Gastroesophageal sphincter (tissue), 4 donors: Measurements from ENCODE around the gene SEMA3C. TPM values are rescaled to one million over a fixed set of nuclear protein-coding genes. Genes with fewer than 3 reads are reported as not detected.
"Not testable (repeated sequence)": the region's sequence is repeated elsewhere in the genome, so short reads cannot be mapped to it uniquely, and the experiment has no call there.

Source experiments
- ATAC-seq: fragments of 150-250 bp; one replicate; pipeline ENCODE4 v1.9.1; 2016; ENCODE audit warnings: mild to moderate bottlenecking, moderate library complexity
- H3K27ac ChIP-seq, 4 donors: fragments of 200-600 bp; sonication (generic) in 3 of 4; 1 replicate in 3 of 4; 2 replicates in 1 of 4; pipeline ENCODE4 v1.5.1; 2016 to 2019
- H3K27me3 ChIP-seq: fragments of 200-600 bp; sonication (generic); one replicate; pipeline ENCODE4 v1.5.1; 2019
- H3K36me3 ChIP-seq, 2 donors: fragments of 200-600 bp; sonication (generic); one replicate each; pipeline ENCODE4 v1.5.1; 2019; ENCODE audit warnings: control low read depth in 1 of 2
- H3K4me1 ChIP-seq, 3 donors: fragments of 200-600 bp; sonication (generic); 1 replicate in 2 of 3; 2 replicates in 1 of 3; pipeline ENCODE4 v1.5.1; 2016 to 2019; ENCODE audit warnings: control low read depth in 2 of 3
- H3K4me3 ChIP-seq, 2 donors: fragments of 200-600 bp; sonication (generic); one replicate each; pipeline ENCODE4 v1.5.1; 2019; ENCODE audit warnings: mild to moderate bottlenecking in 1 of 2, moderate library complexity in 1 of 2
- H3K9me3 ChIP-seq, 3 donors: fragments of 200-600 bp; sonication (generic); one replicate each; pipeline ENCODE4 v1.5.1; 2017 to 2019; ENCODE audit warnings: control low read depth in 2 of 3
- CTCF ChIP-seq, 4 experiments: fragments of 200-600 bp in 2 of 4; fragments of 450-650 bp in 2 of 4; sonication (generic) in 1 of 4; IDR thresholded peaks; one replicate each; pipeline ENCODE4 v1.5.1; 2017 to 2019; ENCODE audit warnings: antibody characterized with exemption in 4 of 4, mild to moderate bottlenecking in 2 of 4, moderate library complexity in 2 of 4
- EP300 ChIP-seq: sonication (generic); formaldehyde crosslinking; IDR thresholded peaks from one replicate; pipeline ENCODE4 v1.6.1; 2017; ENCODE audit warnings: antibody characterized with exemption, mild to moderate bottlenecking
- POLR2A ChIP-seq, 2 donors: fragments of 450-650 bp; IDR thresholded peaks; one replicate each; pipeline ENCODE4 v1.6.1; 2017; ENCODE audit warnings: antibody characterized with exemption in 2 of 2, mild to moderate bottlenecking in 2 of 2, moderate library complexity in 1 of 2
- POLR2AphosphoS5 ChIP-seq: sonication (generic); formaldehyde crosslinking; IDR thresholded peaks from one replicate; pipeline ENCODE4 v1.6.1; 2017; ENCODE audit warnings: antibody characterized with exemption
- WGBS, 2 donors: methylation state at CpG; one replicate each; pipeline ENCODE4 v1.1.5; 2018; ENCODE audit warnings: low coverage in 1 of 2; 5-methylcytosine and 5-hydroxymethylcytosine counted together
- total RNA-seq, 4 donors: library from RNA; depleted of rRNA; stranded (reverse); fragments of >200 nt; gene quantifications; one replicate each; pipeline ENCODE4 v1.1.0, GENCODE V29; 2016

SEMA3C gene
- total RNA-seq, 4 donors from 2014 or later, result 115 to 189 (median 160) TPM

- Histone ChIP-seq H3K9me3 (no peaks in the 10 kb centered on the region), H3K27me3 (no peaks in the 10 kb centered on the region), H3K36me3 (no peaks in the 10 kb centered on the region), H3K27ac (no peak overlapping the region), H3K4me1 (no peaks in the 10 kb centered on the region), H3K4me3 (no peak overlapping the region)
- WGBS, 2 donors, result 68 to 83% methylated on average over 2 to 3 of the region's 3 CpGs
- TF ChIP-seq EP300, result no peak
- no peak for TF ChIP-seq CTCF (IDR thresholded peaks at IDR 0.05)
- no peak for TF ChIP-seq POLR2AphosphoS5
- ATAC-seq, result no peak
Measured at GRCh38 chr7:80929619-80930018, 10.8 kb upstream of the SEMA3C start.

GRCh38 chr7:80926955-80927354, 8.1 kb upstream of the SEMA3C start:
- not testable (repeated sequence) for H3K4me1 ChIP-seq, H3K27ac ChIP-seq, ATAC-seq, H3K4me3 ChIP-seq, H3K27me3 ChIP-seq, H3K36me3 ChIP-seq, H3K9me3 ChIP-seq
- 93 to 100% methylated on average over 3 to 5 of the region's 6 CpGs for WGBS, 2 donors

- Histone ChIP-seq H3K9me3 (no peaks in the 10 kb centered on the region), H3K27me3 (no peaks in the 10 kb centered on the region), H3K4me3 (no peak overlapping the region), H3K27ac (no peak overlapping the region), H3K36me3 (no peaks in the 10 kb centered on the region), H3K4me1 (peaks cover 0 to 11% (median 0%) of the 10 kb centered on the region in 3 donors)
- 55 to 59% methylated on average over 2 of the region's 2 CpGs for WGBS, 2 donors
- no peak for TF ChIP-seq POLR2A (IDR thresholded peaks at IDR 0.05)
- TF ChIP-seq CTCF (IDR thresholded peaks at IDR 0.05), result no peak
- TF ChIP-seq EP300, result no peak
- TF ChIP-seq POLR2AphosphoS5, result no peak
- ATAC-seq, result no peak
Measured at GRCh38 chr7:80924090-80924489, 5.2 kb upstream of the SEMA3C start.

- no peak overlapping the region for H3K4me3 ChIP-seq
- H3K9me3 ChIP-seq, result no peaks in the 10 kb centered on the region
- 91 to 100% methylated on average over 4 of the region's 4 CpGs for WGBS, 2 donors
- H3K4me1 ChIP-seq, result peaks cover 0 to 13% (median 0%) of the 10 kb centered on the region in 3 donors
- no peak overlapping the region for H3K27ac ChIP-seq
- ATAC-seq, result no peak
- no peaks in the 10 kb centered on the region for H3K27me3 ChIP-seq
- H3K36me3 ChIP-seq, result no peaks in the 10 kb centered on the region
- no peak for TF ChIP-seq POLR2AphosphoS5
- TF ChIP-seq CTCF (IDR thresholded peaks at IDR 0.05), result no peak
- TF ChIP-seq EP300, result no peak
- no peak for TF ChIP-seq POLR2A (IDR thresholded peaks at IDR 0.05)
Measured at GRCh38 chr7:80923211-80923612, 4.4 kb upstream of the SEMA3C start.

GRCh38 chr7:80922253-80923049, 3.6 kb upstream of the SEMA3C start:
- Histone ChIP-seq H3K4me1 (peaks cover 0 to 20% (median 0%) of the 10 kb centered on the region in 3 donors), H3K36me3 (no peaks in the 10 kb centered on the region), H3K27me3 (no peaks in the 10 kb centered on the region), H3K27ac (no peak overlapping the region), H3K4me3 (no peak overlapping the region), H3K9me3 (no peaks in the 10 kb centered on the region)
- TF ChIP-seq EP300, result no peak
- TF ChIP-seq POLR2AphosphoS5, result no peak
- TF ChIP-seq CTCF (IDR thresholded peaks at IDR 0.05), result no peak
- TF ChIP-seq POLR2A (IDR thresholded peaks at IDR 0.05), result no peak
- no peak for ATAC-seq
- 77 to 89% methylated on average over 5 of the region's 5 CpGs for WGBS, 2 donors
